Transverse colon (tissue), 4 donors: Measurements from ENCODE around the gene SERPINB5.

ENCODE experiments used
- CTCF ChIP-seq, 5 experiments: fragments of 200-600 bp in 3 of 5; fragments of 450-650 bp in 2 of 5; sonication (generic) in 3 of 5; IDR thresholded peaks; 1 replicate in 2 of 5; 2 replicates in 3 of 5; pipeline ENCODE4 v1.5.1; 2016 to 2017; ENCODE audit warnings: antibody characterized with exemption in 5 of 5, inconsistent platforms in 3 of 5, mild to moderate bottlenecking in 2 of 5, moderate library complexity in 1 of 5
- EP300 ChIP-seq: sonication (generic); formaldehyde crosslinking; IDR thresholded peaks from one replicate; pipeline ENCODE4 v1.6.1; 2017; ENCODE audit warnings: antibody characterized with exemption, low read depth
- POLR2A ChIP-seq: fragments of 450-650 bp; IDR thresholded peaks from one replicate; pipeline ENCODE4 v1.6.1; 2016; ENCODE audit warnings: antibody characterized with exemption, mild to moderate bottlenecking, moderate library complexity
- POLR2AphosphoS5 ChIP-seq, 3 donors: sonication (generic); formaldehyde crosslinking; IDR thresholded peaks; one replicate each; pipeline ENCODE4 v1.6.1; 2016; ENCODE audit warnings: antibody characterized with exemption in 3 of 3

GRCh38 chr18:63514326-63514725 lies 37.6 kb downstream of the SERPINB5 start:
- no peak for TF ChIP-seq CTCF (IDR thresholded peaks at IDR 0.05)
- no peak for TF ChIP-seq POLR2A
- no peak for TF ChIP-seq POLR2AphosphoS5 (IDR thresholded peaks at IDR 0.05)
- no peak for TF ChIP-seq EP300
